HEK293 (cell line): ENCODE data around the gene ZNF546.
A peak's percentile ranks its signal among the peaks of the same experiment; 100 is the strongest.

ENCODE experiments used
- CTCF ChIA-PET: fragments of 350-600 bp; formaldehyde crosslinking; extraction: SDS; loops from one replicate; lab custom pipeline; 2021; ENCODE audit warnings: antibody characterized with exemption; lab: Yijun Ruan, JAX
- POLR2A ChIA-PET: fragments of 300-600 bp; formaldehyde crosslinking; extraction: SDS; loops from one replicate; lab custom pipeline; 2020; ENCODE audit warnings: antibody characterized with exemption, inconsistent platforms; lab: Yijun Ruan, JAX
- H3K27ac ChIP-seq: fragments of 200-500 bp; sonication (Bioruptor generic); 2 replicates; pipeline ENCODE4 v1.5.1; 2014; ENCODE audit warnings: low read depth, low read length, control low read depth, inconsistent platforms; ENCODE audit errors: extremely low read depth
- H3K36me3 ChIP-seq, 2 experiments: fragments of 200-500 bp in 1 of 2; sonication (Bioruptor generic) in 1 of 2; 1 replicate in 1 of 2; 2 replicates in 1 of 2; pipeline ENCODE4 v1.5.1; 2014 to 2017; ENCODE audit warnings: inconsistent platforms in 2 of 2, low read length in 2 of 2; ENCODE audit not compliant: control insufficient read depth in 2 of 2, insufficient read depth in 1 of 2
- H3K4me1 ChIP-seq: fragments of 200-500 bp; sonication (Bioruptor generic); 2 replicates; pipeline ENCODE4 v1.5.1; 2014; ENCODE audit warnings: mild to moderate bottlenecking, low read length, inconsistent platforms; ENCODE audit not compliant: control insufficient read depth, insufficient read depth
- H3K4me3 ChIP-seq: 2 replicates; pipeline ENCODE4 v1.5.1; 2011; ENCODE audit warnings: low read depth, mild to moderate bottlenecking, control low read depth, low read length, moderate library complexity
- H3K9me3 ChIP-seq: fragments of 200-500 bp; sonication (Bioruptor generic); 2 replicates; pipeline ENCODE4 v1.5.1; 2014; ENCODE audit warnings: low read depth, low read length, inconsistent platforms; ENCODE audit not compliant: control insufficient read depth, insufficient read depth
- WT1 ChIP-seq: fragments of 450-650 bp; formaldehyde crosslinking; IDR thresholded peaks from 2 replicates; pipeline ENCODE4 v1.5.1; 2016; ENCODE audit warnings: missing biosample characterization, missing genetic modification characterization
- ZBTB21 ChIP-seq: fragments of 450-650 bp; formaldehyde crosslinking; IDR thresholded peaks from 2 replicates; pipeline ENCODE4 v1.5.1; 2017; ENCODE audit warnings: missing biosample characterization, missing genetic modification characterization
- ZNF2 ChIP-seq: fragments of 450-650 bp; formaldehyde crosslinking; IDR thresholded peaks from 2 replicates; pipeline ENCODE4 v1.5.1; 2016; ENCODE audit warnings: missing biosample characterization, missing genetic modification characterization
- ZNF302 ChIP-seq: fragments of 450-650 bp; formaldehyde crosslinking; IDR thresholded peaks from 2 replicates; pipeline ENCODE4 v1.5.1; 2016; ENCODE audit warnings: missing biosample characterization, missing genetic modification characterization, low read depth
- ZNF707 ChIP-seq: fragments of 450-650 bp; formaldehyde crosslinking; IDR thresholded peaks from 2 replicates; pipeline ENCODE4 v1.5.1; 2016; ENCODE audit warnings: missing biosample characterization, missing genetic modification characterization
- TF ChIP-seq, protein P1 (sequence below): fragments of 450-650 bp; formaldehyde crosslinking; IDR thresholded peaks from 2 replicates; pipeline ENCODE4 v1.5.1; 2016; ENCODE audit warnings: missing biosample characterization, missing genetic modification characterization
- TF ChIP-seq, protein P2 (sequence below): fragments of 450-650 bp; formaldehyde crosslinking; conservative IDR thresholded peaks from 2 replicates; pipeline ENCODE4 v1.5.1; 2016; ENCODE audit warnings: low read depth, missing biosample characterization, missing genetic modification characterization
- TF ChIP-seq, protein P3 (sequence below): fragments of 450-650 bp; formaldehyde crosslinking; IDR thresholded peaks from 2 replicates; pipeline ENCODE4 v1.5.1; 2016; ENCODE audit warnings: missing biosample characterization, missing genetic modification characterization
- TF ChIP-seq, protein P4 (sequence below): fragments of 450-650 bp; formaldehyde crosslinking; IDR thresholded peaks from 2 replicates; pipeline ENCODE4 v1.5.1; 2016; ENCODE audit warnings: missing biosample characterization, missing genetic modification characterization

ZNF546 gene

DNA sequence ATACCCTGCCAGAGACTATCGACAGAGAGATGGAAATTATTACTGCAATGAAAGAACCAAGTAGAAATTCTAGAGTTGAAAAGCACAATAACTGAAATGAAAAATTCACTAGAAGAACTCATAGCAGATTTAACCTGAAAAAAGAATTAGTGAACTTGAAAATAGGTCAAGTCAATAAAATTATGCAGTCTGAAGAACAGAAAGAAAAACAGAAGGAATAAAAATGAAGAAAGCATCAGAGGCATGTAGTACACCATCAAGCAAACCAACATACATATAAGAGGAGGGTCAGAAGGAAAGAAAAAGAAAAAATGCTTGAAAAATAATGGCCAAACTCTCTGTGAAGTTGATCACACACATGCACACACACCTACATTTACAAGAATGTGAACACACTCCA lies 62.8 kb downstream of the ZNF546 start (continued):
- TF ChIP-seq, protein P1, sequence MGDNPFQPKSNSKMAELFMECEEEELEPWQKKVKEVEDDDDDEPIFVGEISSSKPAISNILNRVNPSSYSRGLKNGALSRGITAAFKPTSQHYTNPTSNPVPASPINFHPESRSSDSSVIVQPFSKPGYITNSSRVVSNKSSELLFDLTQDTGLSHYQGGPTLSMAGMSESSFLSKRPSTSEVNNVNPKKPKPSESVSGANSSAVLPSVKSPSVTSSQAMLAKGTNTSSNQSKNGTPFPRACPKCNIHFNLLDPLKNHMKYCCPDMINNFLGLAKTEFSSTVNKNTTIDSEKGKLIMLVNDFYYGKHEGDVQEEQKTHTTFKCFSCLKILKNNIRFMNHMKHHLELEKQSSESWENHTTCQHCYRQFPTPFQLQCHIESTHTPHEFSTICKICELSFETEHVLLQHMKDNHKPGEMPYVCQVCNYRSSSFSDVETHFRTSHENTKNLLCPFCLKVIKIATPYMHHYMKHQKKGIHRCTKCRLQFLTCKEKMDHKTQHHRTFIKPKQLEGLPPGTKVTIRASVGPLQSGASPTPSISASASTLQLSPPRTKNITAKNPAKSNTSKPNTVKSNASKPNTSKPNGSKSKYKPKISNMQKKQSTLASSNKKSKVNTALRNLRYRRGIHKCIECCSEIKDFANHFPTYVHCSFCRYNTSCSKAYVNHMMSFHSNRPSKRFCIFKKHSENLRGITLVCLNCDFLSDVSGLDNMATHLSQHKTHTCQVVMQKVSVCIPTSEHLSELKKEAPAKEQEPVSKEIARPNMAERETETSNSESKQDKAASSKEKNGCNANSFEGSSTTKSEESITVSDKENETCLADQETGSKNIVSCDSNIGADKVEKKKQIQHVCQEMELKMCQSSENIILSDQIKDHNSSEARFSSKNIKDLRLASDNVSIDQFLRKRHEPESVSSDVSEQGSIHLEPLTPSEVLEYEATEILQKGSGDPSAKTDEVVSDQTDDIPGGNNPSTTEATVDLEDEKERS (tag by site-specific recombination) = peak; percentile 95; the same call in 1 of the 2 replicates
- TF ChIP-seq ZBTB21 (no peak), WT1 (tag by site-specific recombination) (no peak), ZNF302 (no peak), ZNF2 (tag by site-specific recombination) (no peak)
- TF ChIP-seq, protein P2, sequence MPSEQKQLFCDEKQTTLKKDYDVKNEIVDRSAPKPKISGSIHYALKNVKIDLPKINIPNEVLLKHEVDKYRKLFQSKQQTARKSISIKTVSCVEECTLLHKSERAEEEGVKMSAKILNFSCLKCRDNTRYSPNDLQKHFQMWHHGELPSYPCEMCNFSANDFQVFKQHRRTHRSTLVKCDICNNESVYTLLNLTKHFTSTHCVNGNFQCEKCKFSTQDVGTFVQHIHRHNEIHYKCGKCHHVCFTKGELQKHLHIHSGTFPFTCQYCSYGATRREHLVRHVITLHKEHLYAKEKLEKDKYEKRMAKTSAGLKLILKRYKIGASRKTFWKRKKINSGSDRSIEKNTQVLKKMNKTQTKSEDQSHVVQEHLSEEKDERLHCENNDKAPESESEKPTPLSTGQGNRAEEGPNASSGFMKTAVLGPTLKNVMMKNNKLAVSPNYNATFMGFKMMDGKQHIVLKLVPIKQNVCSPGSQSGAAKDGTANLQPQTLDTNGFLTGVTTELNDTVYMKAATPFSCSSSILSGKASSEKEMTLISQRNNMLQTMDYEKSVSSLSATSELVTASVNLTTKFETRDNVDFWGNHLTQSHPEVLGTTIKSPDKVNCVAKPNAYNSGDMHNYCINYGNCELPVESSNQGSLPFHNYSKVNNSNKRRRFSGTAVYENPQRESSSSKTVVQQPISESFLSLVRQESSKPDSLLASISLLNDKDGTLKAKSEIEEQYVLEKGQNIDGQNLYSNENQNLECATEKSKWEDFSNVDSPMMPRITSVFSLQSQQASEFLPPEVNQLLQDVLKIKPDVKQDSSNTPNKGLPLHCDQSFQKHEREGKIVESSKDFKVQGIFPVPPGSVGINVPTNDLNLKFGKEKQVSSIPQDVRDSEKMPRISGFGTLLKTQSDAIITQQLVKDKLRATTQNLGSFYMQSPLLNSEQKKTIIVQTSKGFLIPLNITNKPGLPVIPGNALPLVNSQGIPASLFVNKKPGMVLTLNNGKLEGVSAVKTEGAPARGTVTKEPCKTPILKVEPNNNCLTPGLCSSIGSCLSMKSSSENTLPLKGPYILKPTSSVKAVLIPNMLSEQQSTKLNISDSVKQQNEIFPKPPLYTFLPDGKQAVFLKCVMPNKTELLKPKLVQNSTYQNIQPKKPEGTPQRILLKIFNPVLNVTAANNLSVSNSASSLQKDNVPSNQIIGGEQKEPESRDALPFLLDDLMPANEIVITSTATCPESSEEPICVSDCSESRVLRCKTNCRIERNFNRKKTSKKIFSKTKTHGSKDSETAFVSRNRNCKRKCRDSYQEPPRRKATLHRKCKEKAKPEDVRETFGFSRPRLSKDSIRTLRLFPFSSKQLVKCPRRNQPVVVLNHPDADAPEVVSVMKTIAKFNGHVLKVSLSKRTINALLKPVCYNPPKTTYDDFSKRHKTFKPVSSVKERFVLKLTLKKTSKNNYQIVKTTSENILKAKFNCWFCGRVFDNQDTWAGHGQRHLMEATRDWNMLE (tag by site-specific recombination) = peak; percentile 22; the same call in 1 of the 2 replicates

DNA sequence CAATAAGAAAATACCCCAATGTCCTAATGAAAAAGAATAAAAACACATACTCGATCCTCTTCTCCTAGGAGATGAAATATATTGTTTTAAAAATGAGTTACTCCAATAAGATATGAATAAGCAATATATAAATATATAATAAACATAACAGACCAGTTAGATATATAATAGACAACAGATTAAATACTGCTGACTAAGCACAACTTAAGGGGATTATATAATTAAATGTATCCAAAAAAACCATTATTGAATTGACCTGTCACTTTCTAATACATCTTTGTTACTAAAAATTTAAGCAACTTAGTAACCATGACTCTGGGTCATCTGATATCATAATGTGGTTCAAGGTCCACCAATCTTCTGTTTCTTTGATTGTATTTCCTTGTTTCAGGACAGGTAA lies 73.2 kb downstream of the ZNF546 start:
- ChIA-PET POLR2A (no interaction called here), CTCF (no interaction called here)
- TF ChIP-seq, protein P3, sequence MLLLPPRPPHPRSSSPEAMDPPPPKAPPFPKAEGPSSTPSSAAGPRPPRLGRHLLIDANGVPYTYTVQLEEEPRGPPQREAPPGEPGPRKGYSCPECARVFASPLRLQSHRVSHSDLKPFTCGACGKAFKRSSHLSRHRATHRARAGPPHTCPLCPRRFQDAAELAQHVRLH = no peak
- no peak for TF ChIP-seq ZNF707
- TF ChIP-seq, protein P4, sequence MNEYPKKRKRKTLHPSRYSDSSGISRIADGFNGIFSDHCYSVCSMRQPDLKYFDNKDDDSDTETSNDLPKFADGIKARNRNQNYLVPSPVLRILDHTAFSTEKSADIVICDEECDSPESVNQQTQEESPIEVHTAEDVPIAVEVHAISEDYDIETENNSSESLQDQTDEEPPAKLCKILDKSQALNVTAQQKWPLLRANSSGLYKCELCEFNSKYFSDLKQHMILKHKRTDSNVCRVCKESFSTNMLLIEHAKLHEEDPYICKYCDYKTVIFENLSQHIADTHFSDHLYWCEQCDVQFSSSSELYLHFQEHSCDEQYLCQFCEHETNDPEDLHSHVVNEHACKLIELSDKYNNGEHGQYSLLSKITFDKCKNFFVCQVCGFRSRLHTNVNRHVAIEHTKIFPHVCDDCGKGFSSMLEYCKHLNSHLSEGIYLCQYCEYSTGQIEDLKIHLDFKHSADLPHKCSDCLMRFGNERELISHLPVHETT (tag by site-specific recombination) = no peak

More for the DNA sequence above, 73.2 kb downstream of the ZNF546 start:
- Histone ChIP-seq H3K27ac (no peak overlapping the region), H3K36me3 (peaks cover 20 to 37% of the 10 kb centered on the region in 2 experiments), H3K9me3 (peaks cover 48% of the 10 kb centered on the region), H3K4me3 (no peak overlapping the region), H3K4me1 (peaks cover 6% of the 10 kb centered on the region)
